ENCODE data around the gene SLC26A4. TPM values are rescaled to one million over a fixed set of nuclear protein-coding genes. Genes with fewer than 3 reads are reported as not detected.
"Not testable (repeated sequence)": the region's sequence is repeated elsewhere in the genome, so short reads cannot be mapped to it uniquely, and the experiment has no call there.

SLC26A4 gene
- total RNA-seq, result 6.5 and 9.8 TPM in 2 replicates

GRCh38 chr7:107660381-107661080, at the start of gene SLC26A4:
TSS of gene SLC26A4 (plus strand) at chr7:107660828. CDS start at chr7:107661642, 814 bp downstream.
- DNase-seq (ENCODE audit: low read depth in 2 of 2), result no peak

GRCh38 chr7:107613439-107613838, 47.2 kb upstream of the SLC26A4 start:
- DNase-seq (ENCODE audit: low read depth in 2 of 2), result no peak

DNA sequence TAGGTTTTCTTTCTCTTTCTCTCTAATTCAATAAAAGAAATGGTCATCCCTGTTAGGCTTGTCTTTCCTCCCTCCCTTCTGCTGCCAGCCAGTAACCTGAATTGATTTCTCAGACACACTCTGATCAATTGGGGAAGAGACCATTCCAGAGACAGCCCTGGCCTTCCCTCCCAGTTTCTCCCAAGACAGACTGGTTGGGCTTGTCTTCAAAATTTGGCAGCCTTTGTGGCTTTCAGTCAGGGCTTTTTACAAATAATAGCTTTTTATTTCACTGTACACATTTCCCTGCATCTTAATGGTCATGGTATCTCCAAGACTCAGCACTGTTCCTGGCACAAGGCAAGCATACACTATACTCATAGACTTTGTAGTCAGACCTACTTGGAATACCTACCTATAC, 46.7 kb upstream of the SLC26A4 start:
- no peak for DNase-seq (ENCODE audit: low read depth in 2 of 2)

- no peak for DNase-seq (ENCODE audit: low read depth in 2 of 2)
These were observed 46.2 kb upstream of the SLC26A4 start for GRCh38 chr7:107614425-107614824.

- no peak for DNase-seq (ENCODE audit: low read depth in 2 of 2)
These were observed 44.5 kb upstream of the SLC26A4 start for GRCh38 chr7:107615910-107616680.

DNA sequence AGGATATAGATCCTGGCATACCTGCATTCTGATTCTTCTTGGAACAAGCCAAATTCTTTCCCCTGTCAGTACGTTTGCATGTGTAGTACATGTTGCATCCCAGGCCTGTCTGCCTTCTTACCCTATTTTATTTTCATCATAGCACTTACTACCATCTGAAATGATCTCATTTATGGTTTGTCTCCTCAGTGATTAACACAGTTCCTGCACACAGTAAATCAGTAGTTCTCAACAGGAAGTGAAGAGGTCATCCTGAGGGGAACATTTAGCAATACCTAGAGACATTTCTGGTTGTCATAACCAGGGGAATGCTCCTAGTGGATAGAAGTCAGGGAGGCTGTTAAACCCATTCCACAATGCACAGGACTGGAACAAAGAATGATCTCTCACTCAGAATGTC, 38.2 kb upstream of the SLC26A4 start:
- peak; percentile 84 to 90 for DNase-seq (ENCODE audit: low read depth in 2 of 2)

- DNase-seq (ENCODE audit: low read depth in 2 of 2), result no peak
These were observed 37.7 kb upstream of the SLC26A4 start for GRCh38 chr7:107622894-107623293.

DNA sequence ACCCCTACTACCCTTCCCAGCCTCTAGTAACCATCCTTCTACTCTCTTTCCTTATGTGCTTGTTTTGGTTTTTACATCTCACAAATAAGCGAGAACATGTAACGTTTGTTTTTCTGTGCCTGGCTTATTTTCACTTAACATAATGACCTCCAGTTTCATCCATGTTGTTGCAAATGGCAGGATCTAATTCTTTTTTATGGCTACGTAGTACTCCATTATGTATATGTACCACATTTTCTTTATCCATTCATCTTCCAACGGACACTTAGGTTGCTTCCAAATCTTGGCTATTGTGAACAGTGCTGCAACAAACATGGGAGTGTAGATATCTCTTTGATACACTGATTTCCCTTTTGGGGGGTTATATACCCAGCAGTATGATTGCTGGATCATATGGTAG, 33.6 kb upstream of the SLC26A4 start:
- no peak for DNase-seq (ENCODE audit: low read depth in 2 of 2)

GRCh38 chr7:107628461-107629064, 32.1 kb upstream of the SLC26A4 start:
- DNase-seq (ENCODE audit: low read depth in 2 of 2), result no peak

DNA sequence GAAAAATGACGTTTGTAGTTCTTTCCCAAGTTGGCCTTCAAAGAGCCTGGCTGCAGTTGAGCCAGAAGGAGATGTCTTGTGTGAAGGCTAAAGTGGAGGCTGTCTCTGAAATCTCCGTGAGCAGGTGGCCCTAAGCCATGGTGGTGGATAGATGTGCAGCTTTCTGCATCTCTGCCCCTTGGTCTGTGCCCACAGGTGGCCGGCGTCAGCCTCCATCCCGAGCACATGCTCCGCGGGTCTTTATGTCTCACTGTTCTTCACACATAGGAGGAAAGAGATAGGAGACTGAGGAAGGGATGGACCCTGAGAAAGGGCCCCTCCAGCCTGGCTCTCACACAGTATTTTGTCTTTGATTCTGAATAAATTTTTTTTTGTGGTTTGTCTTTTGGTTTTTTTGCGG, 30.3 kb upstream of the SLC26A4 start:
- no peak for DNase-seq (ENCODE audit: low read depth in 2 of 2)

DNA sequence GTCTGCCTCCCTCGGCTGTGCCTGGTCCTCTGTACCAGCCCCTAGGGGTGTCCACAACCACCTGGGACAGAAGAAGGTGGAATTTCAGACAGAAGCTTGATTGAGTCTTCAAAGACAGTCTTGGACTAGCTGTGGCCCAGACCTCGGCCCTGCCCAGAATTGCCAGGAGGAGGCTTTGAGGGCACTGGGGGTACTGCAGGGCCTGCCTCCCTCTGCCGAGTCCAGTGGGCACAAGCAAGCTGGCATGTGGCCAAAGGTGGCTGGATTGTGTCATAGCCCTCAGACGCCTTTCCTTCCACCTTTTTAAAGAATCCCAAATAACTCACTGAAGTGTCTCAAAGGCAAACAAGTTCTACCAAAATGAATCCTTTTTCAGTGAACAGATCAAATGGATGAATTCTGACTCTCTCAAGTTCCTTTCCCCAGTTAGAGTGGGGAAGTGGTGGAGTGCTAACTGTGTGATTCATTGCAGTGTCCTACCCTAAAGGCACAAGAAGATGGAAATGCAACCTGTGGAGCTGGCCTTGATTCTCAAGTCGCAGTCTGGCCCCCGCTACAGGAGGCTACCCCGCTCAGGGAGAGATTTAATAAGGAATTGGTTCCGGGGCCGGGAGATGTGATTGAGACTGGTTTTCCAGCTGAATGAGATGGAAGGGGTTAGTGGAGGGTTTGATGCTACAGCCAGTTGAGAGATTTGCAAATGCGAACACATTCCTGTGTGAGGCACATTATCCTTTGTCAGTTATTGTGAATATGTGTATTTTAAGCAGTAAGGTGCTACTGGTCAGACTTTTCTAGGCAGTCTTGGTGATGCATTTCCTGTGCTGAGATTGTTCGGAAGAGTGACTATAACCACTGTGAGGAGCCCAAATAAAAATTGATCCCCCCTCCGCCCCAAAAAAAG, 28.8 kb upstream of the SLC26A4 start:
- no peak for DNase-seq (ENCODE audit: low read depth in 2 of 2)

DNA sequence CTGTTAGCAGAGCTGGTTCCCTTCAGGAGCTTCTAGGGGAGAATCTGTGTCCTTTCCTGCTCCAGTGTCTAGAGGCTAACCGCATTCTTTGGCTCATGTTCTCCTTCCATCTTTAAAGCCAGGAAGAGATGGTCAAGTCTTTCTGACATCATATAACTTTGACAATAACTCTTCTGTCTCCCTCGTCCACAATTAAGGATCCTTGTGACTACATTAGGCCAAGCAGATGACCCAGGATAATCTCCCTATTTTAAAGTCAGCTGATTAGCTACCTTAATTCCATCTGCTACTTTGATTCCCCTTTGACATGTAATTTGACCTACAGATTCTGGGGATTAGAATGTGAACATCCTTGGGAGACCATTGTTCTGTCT, 28.1 kb upstream of the SLC26A4 start:
- DNase-seq (ENCODE audit: low read depth in 2 of 2), result no peak

DNA sequence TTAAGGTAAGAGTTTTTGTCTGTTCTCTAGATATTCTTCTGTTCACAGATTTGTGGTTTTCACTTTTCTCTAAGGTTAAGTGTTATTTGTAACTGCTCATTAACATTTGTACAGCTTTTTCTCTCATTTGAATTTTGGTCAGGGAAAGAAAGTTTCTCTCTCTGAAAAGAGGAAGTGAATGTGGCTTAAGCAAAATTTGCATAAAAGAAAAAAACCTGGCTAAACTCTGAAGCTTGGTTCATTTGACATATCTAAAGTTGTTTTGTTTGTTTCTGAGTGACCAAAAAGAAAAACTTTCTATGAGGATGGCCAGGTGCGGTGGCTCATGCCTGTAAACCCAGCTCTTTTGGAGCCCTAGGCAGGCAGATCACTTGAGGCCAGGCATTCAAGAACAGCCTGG, 22.0 kb upstream of the SLC26A4 start:
- DNase-seq (ENCODE audit: low read depth in 2 of 2), result no peak

DNA sequence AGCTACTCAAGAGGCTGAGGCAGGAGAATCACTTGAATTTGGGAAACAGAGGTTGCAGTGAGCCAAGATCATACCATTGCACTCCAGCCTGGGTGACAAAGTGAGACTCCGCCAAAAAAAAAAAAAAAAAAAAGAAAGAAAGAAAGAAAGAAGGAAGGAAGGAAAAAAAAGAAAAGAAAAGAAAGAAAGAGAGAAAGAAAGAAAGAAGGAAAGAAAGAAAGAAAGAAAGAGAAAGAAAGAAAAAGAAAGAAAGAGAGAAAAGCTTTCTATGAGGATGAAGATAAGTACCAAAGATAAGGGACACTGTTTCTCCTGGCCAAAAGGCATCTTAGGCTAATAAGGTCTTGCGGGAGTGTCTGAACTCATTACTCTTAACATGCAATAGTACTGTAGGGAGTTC, 21.6 kb upstream of the SLC26A4 start:
- not testable (repeated sequence) for DNase-seq (ENCODE audit: low read depth in 2 of 2)

- no peak for DNase-seq (ENCODE audit: low read depth in 2 of 2)
These were observed 19.0 kb upstream of the SLC26A4 start for GRCh38 chr7:107641676-107642075.

GRCh38 chr7:107642501-107642900, 18.1 kb upstream of the SLC26A4 start:
- DNase-seq (ENCODE audit: low read depth in 2 of 2), result no peak

GRCh38 chr7:107643407-107643806, 17.2 kb upstream of the SLC26A4 start:
- DNase-seq (ENCODE audit: low read depth in 2 of 2), result peak in 1 of 2 donors; percentile 23

- DNase-seq (ENCODE audit: low read depth in 2 of 2), result no peak
These were observed 16.7 kb upstream of the SLC26A4 start for GRCh38 chr7:107643938-107644308.

DNA sequence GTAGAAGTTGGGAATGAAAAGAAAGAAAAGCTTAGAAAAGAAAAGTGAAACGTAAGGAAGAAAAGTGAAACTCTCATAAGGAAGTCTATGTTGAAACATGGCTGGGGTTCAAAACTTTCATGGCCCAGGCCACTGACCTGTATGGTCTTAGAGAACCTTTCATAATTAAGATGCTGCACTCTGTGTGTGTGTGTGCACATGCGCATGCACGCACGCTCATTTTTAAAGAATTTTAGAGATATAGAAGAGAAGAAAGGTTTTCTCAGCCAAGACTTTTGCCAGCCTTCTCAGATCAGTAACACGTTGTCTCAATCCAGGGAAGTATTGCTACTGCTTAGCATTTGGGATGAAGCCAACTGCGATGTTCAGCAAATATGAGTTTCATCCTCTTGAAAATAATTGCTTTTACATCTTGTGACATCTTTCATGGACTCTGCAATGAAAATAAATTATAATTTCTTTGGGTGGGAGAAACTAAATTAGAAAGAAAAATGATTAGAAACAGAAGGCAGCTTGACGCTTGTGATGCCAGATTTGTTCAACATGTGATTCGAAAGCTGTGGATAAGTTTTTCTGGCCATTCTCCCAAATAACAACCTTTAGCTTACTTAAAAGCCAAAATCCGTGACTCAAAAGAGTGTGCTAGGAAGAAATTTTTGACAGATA, 16.2 kb upstream of the SLC26A4 start:
- DNase-seq (ENCODE audit: low read depth in 2 of 2), result no peak

GRCh38 chr7:107652642-107653041, 8.0 kb upstream of the SLC26A4 start:
- no peak for DNase-seq (ENCODE audit: low read depth in 2 of 2)

GRCh38 chr7:107658467-107658866, 2.2 kb upstream of the SLC26A4 start:
- no peak for DNase-seq (ENCODE audit: low read depth in 2 of 2)
